Right forelimb (tissue), 1 donor: Measurements from ENCODE around the gene TLR4.

Source experiments
- DNase-seq: peaks from one replicate; pipeline ENCODE4 v3.0.0-alpha.2; 2018

Gene TLR4

DNA sequence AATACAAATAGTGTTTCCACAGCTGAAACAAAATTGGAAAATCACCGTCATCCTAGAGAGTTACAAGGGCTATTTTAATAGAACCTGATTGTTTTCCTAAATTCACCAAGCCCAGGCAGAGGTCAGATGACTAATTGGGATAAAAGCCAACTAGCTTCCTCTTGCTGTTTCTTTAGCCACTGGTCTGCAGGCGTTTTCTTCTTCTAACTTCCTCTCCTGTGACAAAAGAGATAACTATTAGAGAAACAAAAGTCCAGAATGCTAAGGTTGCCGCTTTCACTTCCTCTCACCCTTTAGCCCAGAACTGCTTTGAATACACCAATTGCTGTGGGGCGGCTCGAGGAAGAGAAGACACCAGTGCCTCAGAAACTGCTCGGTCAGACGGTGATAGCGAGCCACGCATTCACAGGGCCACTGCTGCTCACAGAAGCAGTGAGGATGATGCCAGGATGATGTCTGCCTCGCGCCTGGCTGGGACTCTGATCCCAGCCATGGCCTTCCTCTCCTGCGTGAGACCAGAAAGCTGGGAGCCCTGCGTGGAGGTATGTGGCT, at the start of gene TLR4:
Gene TLR4 (plus strand): TSS at position 380 of the 552 bp plus-strand sequence. CDS start 70 bp downstream, at position 450.
- DNase-seq = no peak

DNA sequence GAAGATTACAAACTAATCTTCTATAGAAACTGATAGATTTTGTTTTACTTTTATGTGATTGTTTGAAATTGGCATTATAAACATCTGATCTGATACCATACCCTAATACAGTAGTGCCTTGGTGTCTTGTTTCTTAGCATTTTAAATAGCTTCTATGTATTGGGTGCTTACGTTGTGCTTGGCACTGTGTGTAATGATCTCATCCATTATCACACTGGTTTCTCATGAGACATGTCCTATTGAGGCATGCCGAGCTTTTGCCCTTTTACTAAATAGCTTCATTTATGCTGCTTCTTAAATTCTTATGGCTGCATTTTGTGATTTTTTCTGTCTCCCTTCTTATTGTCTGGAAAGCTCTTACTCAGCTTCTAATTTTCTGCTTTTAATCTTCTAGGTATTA, 48.2 kb upstream of the TLR4 start:
- no peak for DNase-seq

DNA sequence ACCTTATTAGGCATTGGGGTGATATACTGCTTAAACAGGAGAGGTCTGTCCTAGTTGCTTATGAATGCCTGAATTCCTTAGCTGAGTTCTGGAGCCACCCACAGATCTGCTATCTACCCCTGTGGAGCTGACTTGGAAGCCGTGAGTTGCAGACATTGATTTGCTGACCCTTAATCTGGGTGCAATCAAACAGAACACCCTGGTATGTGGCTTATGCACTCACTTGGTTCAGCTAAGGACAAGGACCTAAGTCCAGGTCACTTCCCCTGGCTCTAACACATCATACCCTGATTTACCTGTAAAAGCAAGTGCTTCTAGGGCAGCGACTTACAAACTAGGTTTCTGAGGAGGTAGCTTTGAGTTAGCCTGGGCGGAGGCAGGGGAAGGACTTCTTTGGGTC, 41.6 kb upstream of the TLR4 start:
- DNase-seq = no peak

DNA sequence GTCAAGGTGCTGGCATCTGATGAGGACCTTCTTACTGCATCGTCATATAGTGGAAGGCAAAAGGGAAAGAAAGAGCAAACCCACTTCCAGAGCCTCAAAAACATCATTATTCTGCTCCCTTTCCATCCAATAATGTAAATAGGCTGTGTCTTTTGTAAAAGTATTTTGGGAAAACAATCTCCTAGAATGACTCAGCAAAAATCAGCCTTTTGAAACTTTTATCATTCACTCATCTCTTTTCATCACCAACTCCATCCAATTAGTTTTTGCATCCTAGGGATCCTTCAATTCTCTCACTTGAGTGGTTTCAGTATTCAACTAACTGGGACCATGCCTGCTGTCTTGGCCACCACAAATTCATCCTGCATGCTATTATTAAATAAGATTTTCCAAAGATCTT, 39.8 kb upstream of the TLR4 start:
- no peak for DNase-seq

DNA sequence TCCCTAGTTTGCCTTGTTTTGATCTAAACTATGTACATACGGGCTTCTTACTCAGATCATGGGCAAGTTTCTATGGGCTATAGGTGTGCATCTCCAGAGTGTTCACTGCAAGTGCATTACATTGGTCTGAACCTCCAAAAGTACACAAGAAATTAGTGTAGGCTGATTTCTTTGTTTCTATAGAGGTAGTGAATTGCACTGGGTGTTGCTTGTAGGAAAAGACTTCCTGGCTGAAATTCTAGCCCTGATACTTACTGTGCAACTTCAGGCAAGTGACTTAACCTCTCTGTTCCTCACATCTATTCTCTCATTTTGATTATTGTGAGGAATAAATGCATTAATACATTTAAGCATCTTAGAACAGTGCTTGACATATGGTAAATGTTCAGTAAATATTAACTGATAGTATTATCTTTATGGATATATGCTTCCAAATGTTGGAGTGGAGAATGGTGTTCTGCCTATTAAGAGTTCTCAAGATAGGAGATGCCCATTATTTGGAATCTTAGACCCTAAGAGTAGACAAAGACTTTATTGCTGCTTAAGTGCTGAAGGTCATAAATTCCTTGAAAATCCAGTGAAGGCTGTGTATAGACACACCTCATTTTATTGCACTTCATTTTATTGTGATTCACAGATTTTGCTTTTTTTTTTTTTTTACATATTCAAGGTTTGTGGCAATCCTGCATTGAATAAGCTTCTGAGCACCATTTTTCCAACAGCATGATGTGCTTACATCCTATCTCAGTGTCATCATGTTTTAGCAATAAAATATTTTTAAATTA, 38.4 kb upstream of the TLR4 start:
- DNase-seq = no peak

DNA sequence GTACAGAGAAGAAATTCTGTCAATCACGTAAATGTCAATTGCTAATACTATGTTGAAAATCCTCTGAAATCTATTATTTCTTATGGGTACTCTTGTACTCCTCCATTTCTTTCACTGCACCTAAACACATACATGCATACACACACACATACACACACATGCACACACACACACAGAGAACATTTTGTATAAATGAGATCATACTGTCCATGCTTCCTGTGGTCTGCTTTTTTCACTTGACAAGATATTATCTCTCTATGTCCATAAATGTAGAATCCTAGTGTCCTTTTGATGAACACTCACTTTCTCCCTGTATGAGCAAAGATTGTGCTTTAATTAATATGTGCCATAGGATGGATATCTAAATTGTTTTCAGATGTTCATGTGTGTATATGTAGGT, 32.7 kb upstream of the TLR4 start:
- DNase-seq = no peak

DNA sequence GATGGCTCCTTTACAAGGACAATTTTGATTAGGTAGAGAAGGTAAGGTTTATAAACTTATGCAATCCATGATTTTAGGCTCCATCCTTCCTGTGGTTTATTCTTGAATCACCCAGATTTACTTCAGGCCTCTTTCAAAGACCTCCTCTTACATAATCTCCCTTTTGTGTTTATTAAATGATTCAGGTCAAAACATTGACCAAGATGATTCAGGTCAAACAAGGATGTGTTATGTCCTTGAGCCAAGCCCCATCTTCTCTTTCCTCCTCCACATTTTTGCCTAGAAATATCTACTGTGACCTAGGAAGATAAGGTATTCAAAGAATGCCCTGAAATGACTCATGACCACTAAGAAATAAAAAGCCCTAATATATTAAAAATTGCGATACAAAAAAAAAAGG, 31.8 kb upstream of the TLR4 start:
- no peak for DNase-seq

DNA sequence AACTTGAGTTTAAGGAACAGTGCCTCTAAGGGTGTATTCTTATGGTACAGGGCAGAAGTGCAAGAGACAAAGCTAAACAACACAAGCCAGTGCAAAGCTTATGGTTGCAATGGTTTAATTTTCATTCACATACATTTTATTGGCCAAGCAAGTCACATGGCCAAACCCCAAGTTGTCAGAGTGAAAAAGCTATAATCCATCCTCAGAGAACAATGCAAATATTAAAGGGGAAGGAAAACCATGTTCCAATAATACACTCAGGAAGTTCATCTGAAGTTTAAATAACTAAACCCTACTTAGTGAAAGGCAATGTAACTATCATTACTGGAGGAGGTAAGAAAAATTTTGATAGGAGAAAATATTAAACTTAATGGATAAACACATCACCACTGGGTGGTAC, 26.6 kb upstream of the TLR4 start:
- DNase-seq = no peak

DNA sequence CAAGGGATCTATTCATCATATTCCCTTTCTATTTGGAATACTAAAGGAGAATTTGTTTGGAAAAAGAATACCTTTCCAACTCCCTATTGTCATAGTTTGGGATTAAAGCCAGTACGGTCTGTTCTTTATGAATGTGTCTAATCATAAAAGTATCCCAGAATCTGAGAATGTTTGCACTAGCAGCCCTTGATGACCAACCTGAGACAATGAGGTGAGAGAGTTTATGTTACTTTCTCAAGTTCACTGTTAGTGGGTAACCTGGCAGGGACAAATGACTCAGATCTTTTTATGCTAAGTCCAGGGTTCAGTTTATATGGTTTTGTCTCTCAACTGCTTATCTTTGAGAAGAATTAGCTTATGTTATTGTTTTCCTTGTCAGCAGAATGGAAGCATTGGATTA, 25.3 kb upstream of the TLR4 start:
- no peak for DNase-seq

DNA sequence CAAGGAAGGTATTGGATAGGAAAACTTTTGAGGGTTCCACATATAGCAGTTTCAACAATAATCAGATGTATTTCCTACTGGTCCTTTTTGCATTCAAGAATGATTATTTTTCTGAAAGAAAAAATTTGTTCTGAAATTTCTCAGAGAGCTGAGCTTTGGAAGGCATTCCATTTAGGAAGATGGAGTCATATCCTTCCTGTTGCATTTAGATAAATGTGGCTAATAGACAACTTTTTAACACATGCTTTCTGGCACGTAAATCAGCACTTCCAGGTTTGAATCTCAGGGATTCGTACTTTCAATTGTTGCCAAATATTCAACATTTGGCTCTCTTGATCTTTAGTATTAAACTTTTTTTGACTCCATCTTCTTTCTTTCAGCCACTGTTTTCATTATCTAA, 24.8 kb upstream of the TLR4 start:
- DNase-seq = no peak

DNA sequence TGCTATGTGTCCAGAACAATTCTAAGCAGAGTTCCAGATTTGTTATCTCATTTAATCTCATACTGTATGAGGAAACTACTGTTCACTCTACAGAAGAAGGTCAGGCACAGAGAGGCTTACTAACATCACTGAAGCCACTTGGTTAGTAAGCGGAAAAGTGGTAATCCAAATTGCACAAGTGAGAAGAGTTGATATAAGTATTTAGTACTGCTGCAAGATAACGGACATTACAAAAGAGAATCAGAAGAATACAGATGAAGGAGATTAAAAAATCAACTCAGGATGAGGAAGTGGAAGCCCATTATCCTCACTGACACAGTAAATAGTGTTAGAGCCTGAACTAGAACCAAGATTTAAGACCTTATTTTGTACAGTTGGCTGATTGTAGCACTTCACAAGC, 22.3 kb upstream of the TLR4 start:
- no peak for DNase-seq

DNA sequence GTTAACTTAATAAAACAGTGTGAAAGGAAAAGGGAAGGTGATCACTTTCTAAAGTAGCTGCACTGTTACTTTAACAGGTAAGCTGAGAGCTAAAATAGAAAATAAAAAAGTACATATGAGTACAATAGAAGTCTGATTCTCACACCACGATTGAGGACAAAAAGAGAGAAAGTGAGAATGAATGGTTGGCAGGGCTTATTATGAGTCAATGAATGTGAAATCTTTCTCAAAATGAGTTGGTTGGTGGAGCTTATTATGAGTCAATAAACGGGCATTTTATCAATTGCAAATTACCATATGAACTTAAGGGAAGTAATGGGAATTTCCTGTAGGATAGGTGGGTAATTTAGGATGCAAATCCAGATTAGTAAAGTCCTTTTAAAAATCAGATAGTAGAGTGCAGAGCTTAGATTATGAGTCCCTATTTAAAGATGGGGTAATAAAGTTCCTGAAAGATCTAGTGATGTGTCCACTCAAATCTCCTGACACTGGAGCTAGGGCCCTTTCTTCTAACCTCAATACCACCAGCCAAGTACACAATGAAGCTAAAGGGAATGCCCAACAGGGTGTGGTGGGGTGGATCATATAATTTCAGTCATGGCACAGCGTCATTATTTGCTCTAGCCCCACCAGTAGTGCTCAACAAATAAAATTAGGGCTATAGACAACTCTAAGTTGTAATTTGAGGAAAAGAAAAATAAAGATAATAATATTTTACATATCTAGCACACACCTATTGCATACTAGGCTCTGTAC, 21.1 kb upstream of the TLR4 start:
- no peak for DNase-seq

DNA sequence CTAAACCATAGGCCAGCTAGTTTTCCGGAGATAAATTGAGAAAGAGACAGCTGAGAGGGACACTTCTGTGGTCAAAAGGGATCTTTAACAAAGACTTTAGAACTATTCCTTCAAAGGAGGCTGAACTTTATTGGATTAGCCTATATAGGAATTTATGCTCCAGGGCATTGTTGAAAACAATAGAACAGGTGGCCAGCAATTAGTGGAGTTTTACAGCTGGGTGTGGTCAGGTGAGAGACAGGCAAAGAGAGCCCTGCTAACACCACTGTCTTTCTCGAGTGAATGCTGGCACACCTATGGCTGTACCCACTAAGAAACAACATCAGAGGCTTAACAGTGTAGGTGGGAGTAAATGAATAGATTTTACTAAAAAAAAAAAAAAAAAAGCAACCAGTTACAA, 16.7 kb upstream of the TLR4 start:
- no peak for DNase-seq

DNA sequence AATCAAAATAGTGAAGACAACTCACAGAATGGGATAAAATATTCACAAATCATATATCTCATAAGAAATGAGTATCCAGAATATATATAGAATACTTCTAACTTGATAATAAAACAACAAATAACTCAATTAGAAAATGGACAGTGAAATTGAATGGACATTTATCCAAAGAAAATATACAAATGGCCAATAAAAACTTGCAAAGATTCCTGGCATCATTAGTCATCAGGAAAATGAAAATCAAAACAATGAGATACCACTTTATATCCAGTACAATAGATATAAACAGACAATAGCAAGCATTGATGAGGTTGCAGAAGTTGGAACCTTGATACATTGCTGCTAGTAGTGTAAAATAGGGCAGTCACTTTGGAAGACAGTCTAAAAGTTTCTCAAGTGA, 12.8 kb upstream of the TLR4 start:
- no peak for DNase-seq

DNA sequence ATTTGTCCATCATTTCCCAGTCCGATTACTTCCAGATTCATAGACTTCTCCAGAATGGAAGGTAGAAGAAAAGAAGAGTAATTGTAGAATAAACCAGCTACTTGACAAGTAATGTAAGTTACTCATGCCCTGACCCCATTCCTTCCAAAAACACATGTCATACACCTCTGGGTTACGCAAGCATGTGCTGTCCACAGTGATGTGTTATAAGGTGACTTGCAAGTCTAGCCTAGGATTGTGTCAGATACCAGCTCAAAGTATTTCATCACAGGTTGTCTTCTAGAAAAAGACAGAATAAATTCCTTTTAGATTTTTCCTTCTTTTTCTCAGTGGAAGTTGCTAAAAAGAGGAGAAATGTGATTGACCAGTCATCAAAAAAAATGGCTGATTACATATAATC, 8.0 kb upstream of the TLR4 start:
- no peak for DNase-seq

DNA sequence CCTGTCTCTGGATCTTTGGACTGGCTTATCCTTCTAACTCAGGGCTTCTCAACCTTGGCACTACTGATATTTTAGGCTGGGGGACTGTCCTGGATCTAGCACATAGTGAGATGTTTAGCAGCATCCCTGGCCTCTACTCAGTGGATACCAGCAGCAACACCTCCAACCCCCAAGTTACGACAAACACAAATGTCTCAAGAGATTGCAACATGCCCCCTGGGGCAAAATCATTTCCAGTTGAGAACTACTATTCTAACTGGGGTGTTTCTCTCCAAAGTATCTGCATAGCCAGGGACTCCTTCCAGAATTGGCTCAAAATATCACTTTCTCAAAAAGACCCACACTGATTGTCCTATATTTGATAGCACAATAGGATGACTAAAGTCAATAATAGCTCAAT, 7.2 kb upstream of the TLR4 start:
- no peak for DNase-seq

DNA sequence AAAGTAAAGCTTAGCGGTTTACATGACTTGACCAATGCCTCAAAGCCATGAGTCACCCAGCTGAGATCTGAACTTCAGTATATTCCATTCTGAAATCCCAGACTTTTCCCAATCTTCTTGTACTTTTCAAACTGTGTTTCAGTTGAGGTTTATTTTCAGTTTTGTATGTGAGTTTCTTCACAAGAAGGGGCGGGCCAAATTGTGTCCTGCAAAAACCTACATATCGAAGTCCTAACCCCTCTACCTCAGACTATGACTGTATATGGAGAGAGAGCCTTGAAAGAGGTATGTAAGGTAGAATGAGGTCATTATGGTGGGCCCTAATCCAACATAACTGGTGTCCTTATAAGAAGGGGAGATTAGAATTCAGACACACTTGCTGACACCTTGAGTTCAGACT, 666 bp upstream of the TLR4 start:
- DNase-seq = no peak

DNA sequence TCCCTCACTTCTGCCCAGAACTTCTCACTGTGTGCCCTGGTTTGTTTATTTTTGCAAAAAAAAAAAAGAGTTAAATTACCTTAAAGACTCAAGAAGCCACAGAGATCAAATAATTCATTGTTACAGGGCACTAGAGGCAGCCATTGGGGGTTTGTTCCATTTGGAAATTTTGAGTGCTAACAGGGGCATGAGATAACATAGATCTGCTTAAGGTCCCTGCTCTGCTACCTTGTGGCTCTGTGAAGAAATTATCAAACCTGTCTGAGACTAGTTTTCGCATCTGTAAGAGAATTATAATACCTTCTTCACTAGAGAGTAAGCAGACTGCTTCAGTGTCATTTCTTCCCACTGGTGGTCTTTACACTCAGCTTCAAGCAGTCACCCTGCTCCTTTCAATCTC, 394 bp downstream of the TLR4 start:
- no peak for DNase-seq

DNA sequence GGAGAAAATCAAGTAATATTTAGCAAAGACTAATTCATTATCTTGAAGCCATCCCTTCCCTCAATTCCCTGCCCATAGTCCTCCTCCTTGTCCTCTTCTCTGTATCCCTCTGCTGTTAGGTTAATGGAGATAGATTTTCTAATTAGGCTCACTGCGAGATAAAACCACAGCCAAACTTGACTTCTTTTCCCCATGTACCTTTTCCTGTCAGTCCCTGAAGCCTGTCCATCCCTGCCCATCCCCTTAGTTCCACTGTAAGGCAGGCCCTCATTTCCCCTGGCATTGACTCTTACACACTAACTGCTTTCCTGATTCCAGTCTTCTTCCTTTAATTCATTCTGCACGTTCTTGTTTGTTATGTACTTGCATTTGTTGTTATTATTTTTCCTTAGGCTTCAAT, 1.2 kb downstream of the TLR4 start:
- DNase-seq = no peak

DNA sequence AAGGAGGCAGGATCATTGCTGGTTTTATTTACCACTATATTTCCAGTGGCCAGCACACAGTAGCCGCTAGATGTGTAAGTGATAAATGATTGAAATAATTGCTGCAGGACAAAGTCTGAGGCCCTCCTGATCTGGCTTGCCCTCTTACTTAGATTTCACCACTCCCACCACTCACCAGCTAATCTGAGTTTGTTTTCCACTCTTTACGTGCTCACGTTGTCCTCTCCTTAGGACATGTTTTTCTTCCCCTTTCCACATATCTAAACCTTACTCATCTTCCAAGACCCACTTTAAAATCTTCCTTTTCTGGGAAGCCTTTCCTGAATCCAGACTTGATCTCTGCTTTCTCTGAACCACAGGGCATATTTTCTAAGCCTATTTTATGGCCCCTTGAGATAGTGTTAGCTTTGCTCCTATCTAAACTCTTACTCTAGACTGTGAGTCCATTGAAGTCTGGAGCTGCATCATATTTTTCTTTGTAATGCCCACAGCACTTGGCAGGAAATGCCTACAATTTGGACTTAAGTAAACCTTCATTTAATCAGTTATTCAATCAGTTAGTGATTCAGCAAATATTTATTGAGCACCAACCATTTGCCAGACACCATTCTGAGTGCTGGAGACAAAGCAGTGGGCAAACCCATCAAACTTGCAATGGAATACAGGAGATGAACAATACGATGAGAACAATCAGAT, 2.4 kb downstream of the TLR4 start:
- no peak for DNase-seq

DNA sequence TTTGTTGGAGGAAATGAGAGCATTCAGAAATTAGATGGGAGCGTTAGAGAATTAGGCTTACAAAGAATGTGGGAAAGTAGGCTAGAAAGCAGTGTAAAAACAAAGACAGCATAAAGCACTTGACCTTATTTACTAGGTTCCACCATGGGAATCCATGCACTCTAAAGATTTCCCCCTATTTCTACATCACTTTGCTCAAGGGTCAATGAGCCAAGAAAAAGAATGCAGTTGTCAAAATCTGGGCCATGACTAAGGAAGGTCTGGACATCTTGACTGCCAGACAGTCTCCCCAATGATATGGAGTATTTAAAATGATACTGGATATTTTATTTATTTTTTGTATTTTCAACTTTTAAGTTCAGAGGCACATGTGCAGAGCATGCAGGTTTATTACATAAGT, 3.4 kb downstream of the TLR4 start:
- no peak for DNase-seq

DNA sequence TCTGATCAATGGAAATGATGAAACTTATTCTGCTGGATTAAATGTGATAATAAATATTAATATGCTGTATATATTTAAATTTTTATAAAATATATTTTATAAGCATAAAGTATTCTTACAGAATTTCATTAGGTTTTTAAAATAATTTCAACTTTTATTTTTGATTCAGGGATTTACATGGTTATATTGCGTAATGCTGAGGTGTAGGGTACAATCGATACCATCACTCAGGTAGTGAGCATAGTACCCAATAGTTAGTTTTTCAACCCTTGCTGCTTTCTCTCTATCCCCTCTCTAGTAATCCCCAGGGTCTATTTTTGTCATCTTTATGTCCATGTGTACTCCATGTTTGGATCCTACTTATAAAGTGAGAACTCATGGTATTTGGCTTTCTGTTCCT, 5.7 kb downstream of the TLR4 start:
- DNase-seq = no peak

DNA sequence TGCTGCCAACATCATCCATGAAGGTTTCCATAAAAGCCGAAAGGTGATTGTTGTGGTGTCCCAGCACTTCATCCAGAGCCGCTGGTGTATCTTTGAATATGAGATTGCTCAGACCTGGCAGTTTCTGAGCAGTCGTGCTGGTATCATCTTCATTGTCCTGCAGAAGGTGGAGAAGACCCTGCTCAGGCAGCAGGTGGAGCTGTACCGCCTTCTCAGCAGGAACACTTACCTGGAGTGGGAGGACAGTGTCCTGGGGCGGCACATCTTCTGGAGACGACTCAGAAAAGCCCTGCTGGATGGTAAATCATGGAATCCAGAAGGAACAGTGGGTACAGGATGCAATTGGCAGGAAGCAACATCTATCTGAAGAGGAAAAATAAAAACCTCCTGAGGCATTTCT, 10.1 kb downstream of the TLR4 start:
- DNase-seq = no peak
